ENCODE data around the gene CASS4.

- no peak for TF ChIP-seq CTCF (optimal IDR thresholded peaks at IDR 0.05 in 1 of 3, IDR thresholded peaks at IDR 0.05 in 1 of 3, conservative IDR thresholded peaks at IDR 0.05 in 1 of 3; ENCODE audit: extremely low read depth in 1 of 3, insufficient read depth in 2 of 3, low read length in 3 of 3)
- TF ChIP-seq EZH2 (IDR thresholded peaks at IDR 0.05; ENCODE audit: low read length) = no peak
These were observed 21.3 kb downstream of the CASS4 start for GRCh38 chr20:56433221-56433879.

Data from keratinocyte (primary cell).